Measurements from ENCODE around the gene GPX4. TPM values are rescaled to one million over a fixed set of nuclear protein-coding genes. Genes with fewer than 3 reads are reported as not detected.

GPX4 gene
- total RNA-seq, 2 experiments from 2014 or later: 205 to 209 TPM

DNA sequence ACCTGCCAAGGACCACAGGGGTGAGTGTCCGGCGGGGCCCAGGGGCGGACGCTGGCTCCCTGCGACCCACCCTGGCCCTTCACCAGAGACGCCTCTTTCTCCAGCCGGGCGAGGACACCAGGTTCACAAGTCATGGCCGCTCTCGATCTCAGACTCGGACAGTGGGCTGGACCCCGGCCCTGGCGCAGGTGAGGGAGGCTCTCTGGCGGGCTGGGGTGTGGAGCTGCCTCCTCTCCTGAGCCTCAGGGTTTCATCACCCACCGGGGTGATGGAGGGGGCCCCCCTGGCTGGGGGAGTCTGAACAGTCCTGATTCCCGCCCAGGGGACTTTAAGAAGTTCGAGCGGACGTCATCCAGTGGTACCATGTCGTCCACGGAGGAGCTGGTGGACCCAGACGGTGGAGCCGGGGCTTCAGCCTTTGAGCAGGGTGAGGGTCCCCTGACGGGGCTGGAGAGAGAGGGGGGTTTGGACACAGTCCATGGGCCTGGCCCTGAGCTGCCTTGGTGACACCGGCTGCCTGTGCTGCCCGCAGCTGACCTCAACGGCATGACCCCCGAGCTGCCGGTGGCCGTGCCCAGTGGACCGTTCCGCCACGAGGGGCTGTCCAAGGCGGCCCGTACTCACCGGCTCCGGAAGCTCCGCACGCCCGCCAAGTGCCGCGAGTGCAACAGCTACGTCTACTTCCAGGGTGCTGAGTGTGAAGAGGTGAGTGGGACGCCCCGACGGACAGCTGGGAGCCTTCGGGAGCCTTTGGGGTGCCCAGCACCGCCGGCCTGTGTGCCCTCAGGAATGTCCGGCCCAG is 23.2 kb upstream of the GPX4 start:
- CTCF ChIA-PET: interaction anchor here (0.8 to 5.9 kb wide), 8 partner anchors 9 to 163 kb away, joined by 3 to 38 read pairs (median 8); partner anchors contain the start of genes ABCA7 and ARHGAP45

DNA sequence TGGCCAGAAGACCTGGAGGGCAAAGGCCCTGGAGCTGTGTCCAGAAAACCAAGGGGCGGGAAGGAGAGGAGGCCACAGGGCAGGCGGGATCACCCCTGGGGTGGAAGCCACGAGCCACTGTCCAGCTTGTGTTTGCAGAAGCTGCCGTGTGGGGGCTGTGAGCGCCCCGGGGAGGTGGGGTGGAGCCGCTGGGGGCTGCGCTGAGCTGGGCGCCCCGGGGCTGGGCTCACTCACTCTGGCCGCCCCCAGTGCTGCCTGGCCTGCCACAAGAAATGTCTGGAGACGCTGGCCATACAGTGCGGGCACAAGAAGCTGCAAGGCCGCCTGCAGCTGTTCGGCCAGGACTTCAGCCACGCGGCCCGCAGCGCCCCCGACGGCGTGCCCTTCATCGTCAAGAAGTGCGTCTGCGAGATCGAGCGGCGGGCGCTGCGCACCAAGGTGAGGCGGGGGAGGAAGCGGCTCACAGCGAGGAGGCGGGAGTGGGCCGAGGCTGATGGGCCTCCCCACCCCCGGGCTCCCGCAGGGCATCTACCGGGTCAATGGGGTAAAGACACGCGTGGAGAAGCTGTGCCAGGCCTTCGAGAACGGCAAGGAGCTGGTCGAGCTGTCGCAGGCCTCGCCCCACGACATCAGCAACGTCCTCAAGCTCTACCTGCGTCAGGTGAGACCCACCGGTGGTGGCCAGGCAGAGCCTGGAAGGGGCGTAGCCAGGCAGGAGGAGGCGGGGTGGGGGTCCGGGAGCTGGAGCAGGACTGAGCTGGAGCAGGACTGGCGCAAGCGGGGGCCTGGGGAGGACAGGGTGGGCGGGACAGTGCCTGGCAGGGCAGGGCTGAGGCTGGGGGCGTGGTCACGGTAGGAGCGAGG is 22.3 kb upstream of the GPX4 start:
- POLR2A ChIA-PET: interaction anchor here (0.7 to 2.7 kb wide), 2 partner anchors 14 to 56 kb away, joined by 3 to 21 read pairs; partner anchors contain the start of genes ARHGAP45 and CNN2

More for the DNA sequence above, 23.2 kb upstream of the GPX4 start:
- POLR2A ChIA-PET: interaction anchor here (0.7 to 2.7 kb wide), 6 partner anchors 10 to 59 kb away, joined by 3 to 21 read pairs (median 4); partner anchors contain the start of genes ARHGAP45, CNN2 and RNU6-2

DNA sequence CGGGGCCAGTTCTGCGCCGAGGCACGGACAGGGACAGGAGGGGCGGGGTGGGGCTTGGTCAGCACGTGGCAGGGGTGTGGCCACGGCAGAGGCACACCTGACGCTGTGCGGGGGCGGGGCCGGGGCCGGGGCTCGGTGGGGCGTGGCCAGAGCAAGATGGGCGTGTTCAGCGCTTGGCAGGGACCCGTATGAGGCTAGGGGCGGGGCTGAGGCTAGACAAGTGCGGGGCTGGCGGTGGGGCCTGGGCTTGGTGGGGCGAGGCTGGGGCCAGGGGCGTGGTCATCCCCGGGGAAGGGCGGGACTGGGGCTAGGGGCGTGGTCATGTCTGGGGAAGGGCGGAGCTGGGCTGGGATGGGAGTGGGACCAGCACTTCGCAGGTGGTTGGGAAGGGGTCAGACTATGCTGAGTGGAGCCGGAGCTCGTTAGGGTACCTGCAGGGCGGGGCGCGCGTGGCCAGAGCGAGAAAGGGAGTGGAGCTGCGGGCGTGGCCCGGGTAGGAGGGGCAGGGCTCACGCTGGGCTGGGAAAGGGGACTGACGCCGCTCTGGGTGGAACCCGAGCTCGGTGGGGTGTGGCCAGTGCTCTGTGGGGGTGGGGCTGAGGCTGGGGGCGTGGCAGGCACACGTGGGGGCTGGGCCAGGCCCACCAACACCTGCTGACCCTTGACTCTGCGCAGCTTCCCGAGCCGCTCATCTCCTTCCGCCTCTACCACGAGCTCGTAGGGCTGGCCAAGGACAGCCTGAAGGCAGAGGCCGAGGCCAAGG is 21.4 kb upstream of the GPX4 start:
- ChIA-PET POLR2A (interaction anchor here (0.5 to 0.8 kb wide), 3 partner anchors 15 to 301 kb away, joined by 3 to 4 read pairs (median 3); partner anchors contain the start of gene ARHGAP45), CTCF (interaction anchor here (1.2 to 5.9 kb wide), 5 partner anchors 7 to 55 kb away, joined by 4 to 38 read pairs (median 11); partner anchors contain the start of gene ARHGAP45)

More for the DNA sequence above, 22.3 kb upstream of the GPX4 start:
- CTCF ChIA-PET: interaction anchor here (0.8 to 5.9 kb wide), 8 partner anchors 8 to 159 kb away, joined by 3 to 38 read pairs (median 7); partner anchors contain the start of genes ABCA7 and ARHGAP45

DNA sequence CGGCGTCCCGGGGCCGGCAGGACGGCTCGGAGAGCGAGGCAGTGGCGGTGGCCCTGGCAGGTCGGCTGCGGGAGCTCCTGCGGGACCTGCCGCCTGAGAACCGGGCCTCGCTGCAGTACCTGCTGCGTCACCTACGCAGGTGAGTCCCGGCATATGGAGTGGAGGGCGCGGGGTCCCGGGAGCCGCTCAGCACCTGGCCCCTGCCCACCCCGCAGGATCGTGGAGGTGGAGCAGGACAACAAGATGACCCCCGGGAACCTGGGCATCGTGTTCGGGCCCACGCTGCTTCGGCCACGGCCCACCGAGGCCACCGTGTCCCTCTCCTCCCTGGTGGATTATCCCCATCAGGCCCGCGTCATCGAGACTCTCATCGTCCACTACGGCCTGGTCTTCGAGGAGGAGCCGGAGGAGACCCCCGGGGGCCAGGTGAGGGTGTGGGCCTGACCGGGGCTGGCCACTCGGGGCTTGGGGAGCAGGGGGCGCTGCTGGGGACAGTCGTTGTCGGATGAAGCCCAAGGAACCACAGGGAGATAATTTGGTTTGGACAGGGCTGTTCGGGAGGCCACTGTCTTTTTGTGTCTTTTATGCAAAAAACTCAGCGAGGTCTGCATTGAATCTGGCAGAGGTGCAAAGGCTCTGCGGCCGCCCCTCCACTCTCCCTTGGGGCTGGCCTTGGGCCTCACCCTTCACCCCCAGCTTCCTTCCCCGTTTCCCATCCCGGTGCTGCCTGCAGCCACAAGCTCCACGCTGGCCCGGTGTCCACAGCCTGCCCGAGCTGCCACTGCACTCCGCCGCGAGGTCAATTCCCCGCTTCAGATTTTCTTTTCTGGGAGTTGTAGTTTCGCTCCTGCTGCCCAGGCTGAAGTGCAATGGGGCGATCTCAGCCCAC is 20.6 kb upstream of the GPX4 start:
- CTCF ChIA-PET: interaction anchor here (1.2 to 5.9 kb wide), 6 partner anchors 6 to 56 kb away, joined by 4 to 38 read pairs (median 10); partner anchors contain the start of gene ARHGAP45

DNA sequence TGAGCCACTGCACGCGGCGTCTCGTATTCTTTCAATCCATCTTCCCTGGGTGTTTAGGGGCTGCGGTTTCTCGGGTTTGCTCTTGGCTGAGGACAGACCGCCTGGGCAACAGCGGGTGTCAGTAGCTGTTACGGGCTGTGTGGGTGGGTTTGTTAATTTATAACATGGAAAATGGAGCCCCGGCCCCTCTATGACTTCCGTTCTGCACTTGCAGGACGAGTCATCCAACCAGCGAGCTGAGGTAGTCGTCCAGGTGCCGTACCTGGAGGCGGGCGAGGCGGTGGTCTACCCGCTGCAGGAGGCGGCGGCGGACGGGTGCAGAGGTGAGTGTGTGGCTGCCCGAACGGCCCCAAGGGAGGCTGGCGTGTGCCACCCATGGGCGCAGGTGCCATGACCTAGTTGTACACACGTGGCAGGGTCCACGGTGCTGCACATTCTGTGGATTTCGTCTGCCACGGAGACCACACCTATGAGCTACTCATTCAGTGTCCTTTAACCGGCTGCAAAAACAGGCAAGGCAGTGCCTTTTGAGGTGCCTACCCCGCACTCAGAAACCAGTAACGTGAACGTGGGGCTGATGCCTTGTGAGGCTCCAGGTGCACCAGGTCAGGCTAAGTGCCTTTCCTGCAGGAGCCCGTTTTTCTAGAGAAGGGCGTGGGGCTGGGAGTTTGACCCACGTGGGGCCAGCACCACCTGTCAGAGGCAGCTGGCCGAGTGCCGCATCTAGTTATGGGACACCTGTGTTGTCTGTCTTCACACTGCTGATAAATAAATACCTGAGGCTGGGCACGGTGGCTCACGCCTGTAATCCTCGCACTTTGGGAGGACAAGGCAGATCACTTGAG is 19.5 kb upstream of the GPX4 start:
- ChIA-PET CTCF (interaction anchor here (1.4 to 3.5 kb wide), 2 partner anchors 19 to 20 kb away, joined by 7 to 11 read pairs; no protein-coding TSS in a partner anchor), POLR2A (interaction anchor here (0.5 to 2.4 kb wide), 4 partner anchors 10 to 19 kb away, joined by 3 to 8 read pairs (median 5); partner anchors contain the start of gene ARHGAP45)

More for the DNA sequence above, 20.6 kb upstream of the GPX4 start:
- POLR2A ChIA-PET: interaction anchor here (0.5 to 2.4 kb wide), 6 partner anchors 11 to 300 kb away, joined by 3 to 8 read pairs (median 4); partner anchors contain the start of gene ARHGAP45

DNA sequence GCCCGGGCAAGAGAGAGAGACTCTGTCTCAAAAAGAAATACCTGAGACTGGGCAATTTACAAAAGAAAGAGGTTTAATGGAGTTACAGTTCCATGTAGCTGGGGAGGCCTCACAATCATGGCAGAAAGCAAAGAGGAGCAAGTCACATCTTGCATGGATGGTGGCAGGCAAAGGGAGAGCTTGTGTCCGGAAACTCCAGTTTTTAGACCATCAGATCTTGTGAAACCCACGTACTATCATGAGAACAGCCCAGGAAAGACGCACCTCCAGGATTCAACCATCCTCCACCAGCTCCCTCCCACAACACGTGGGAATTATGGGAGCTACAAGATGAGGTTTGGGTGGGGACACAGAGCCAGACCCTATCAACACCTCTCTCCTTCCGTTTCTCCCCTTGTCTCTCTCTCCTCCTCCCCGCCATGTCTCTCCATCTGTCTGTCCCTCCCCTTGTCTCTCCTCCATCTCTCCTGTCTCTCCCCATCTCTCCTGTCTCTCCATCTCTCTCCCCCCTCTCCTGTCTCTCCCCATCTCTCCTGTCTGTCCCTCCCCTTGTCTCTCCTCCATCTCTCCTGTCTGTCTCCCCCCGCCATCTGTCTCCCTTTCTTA is 18.6 kb upstream of the GPX4 start:
- ChIA-PET CTCF (interaction anchor here (1.1 to 1.8 kb wide), 3 partner anchors 18 to 57 kb away, joined by 4 to 8 read pairs (median 4); partner anchors contain the start of gene ARHGAP45), POLR2A (interaction anchor here (1.1 to 2.4 kb wide), 3 partner anchors 9 to 14 kb away, joined by 6 to 9 read pairs (median 8); no protein-coding TSS in a partner anchor)

DNA sequence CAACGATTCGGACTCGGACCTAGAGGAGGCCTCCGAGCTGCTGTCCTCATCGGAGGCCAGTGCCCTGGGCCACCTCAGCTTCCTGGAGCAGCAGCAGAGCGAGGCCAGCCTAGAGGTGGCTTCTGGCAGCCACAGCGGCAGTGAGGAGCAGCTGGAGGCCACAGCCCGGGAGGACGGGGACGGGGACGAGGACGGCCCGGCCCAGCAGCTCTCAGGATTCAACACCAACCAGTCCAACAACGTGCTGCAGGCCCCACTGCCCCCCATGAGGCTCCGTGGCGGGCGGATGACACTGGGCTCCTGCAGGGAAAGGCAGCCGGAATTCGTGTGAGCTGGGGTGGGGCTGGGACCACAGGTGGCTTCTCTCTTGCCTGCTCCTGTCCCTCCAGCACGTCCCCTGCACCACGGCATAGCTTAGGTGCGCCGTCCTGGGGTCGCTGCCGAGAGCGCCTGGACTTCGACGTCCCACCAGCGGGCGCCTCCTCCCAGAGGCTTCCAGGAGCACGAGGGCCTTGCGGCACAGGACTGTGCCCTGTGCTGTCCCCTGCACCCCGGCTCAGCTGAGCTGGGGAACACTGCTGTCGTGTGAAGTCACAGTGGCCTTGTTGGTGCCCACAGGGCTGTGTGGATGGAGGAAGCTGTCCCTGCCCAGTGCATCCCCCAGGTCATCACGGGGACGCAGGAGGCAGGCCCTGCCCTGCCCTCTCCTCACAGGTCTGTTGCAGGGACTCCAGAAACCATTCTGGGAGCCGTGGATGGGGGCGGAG is 17.9 kb upstream of the GPX4 start:
- ChIA-PET CTCF (interaction anchor here (1.1 to 2.2 kb wide), 5 partner anchors 17 to 158 kb away, joined by 4 to 8 read pairs (median 5); partner anchors contain the start of gene ARHGAP45), POLR2A (interaction anchor here (0.9 to 1.2 kb wide), 3 partner anchors 11 to 17 kb away, joined by 4 to 9 read pairs (median 6); no protein-coding TSS in a partner anchor)

DNA sequence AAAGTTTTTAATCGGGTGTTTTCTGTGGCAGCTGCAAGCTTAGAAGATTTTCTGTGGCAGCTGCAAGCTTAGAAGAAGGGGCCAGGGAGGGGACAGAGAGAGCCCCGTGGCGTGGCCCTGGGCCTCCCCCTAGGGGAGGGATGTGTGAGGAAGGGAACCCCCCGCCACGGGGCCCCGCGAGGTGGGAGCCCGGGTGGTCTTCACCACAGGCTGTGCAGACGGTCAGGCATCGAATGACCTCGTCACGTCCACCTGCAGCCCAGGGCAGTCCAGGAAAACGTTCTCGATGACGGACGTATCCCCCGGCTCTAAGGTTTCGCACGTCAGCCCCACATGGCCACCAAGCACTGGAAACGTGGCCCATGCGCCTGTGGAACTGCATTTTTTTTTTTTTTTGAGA is 17.2 kb upstream of the GPX4 start:
- POLR2A ChIA-PET: interaction anchor here (0.7 to 0.9 kb wide), 2 partner anchors 17 to 106 kb away, joined by 3 to 4 read pairs; no protein-coding TSS in a partner anchor
- CTCF ChIA-PET: interaction anchor here (0.8 to 2.6 kb wide), 6 partner anchors 16 to 158 kb away, joined by 3 to 9 read pairs (median 6); partner anchors contain the start of gene ARHGAP45

DNA sequence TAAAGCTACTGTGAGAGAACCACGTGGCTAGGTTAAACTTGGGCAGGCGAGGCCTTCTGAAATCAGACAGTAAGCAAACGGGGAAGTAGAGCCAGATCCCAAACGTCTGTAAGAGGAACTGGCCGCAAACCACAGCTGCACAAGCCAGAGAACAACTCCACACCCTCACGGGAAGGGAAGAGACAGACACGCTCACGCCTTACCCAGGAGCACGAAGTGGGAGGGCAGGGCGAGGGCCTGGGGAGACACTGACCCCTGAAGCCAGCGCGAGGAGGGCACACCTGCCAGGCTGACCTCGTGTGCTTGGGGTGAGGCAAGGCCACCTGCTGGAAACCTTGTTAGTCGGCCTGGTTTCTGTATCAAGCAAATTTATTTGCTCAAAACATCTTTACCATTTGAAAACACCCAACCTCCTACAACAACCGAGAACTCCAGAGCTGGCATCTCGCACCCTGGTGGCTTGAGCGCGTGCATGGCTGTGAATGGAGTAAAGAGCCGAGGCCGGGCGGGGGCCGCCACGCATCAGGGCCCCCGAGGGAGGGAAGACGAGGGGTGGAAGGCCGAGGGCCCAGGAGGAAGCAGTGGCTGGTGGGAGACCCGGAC is 15.9 kb upstream of the GPX4 start:
- POLR2A ChIA-PET: interaction anchor here (1.3 to 1.9 kb wide), 3 partner anchors 9 to 21 kb away, joined by 3 to 6 read pairs (median 5); partner anchors contain the start of gene ARHGAP45
- CTCF ChIA-PET: interaction anchor here (1.1 to 4.2 kb wide), 6 partner anchors 8 to 156 kb away, joined by 3 to 38 read pairs (median 8); no protein-coding TSS in a partner anchor

DNA sequence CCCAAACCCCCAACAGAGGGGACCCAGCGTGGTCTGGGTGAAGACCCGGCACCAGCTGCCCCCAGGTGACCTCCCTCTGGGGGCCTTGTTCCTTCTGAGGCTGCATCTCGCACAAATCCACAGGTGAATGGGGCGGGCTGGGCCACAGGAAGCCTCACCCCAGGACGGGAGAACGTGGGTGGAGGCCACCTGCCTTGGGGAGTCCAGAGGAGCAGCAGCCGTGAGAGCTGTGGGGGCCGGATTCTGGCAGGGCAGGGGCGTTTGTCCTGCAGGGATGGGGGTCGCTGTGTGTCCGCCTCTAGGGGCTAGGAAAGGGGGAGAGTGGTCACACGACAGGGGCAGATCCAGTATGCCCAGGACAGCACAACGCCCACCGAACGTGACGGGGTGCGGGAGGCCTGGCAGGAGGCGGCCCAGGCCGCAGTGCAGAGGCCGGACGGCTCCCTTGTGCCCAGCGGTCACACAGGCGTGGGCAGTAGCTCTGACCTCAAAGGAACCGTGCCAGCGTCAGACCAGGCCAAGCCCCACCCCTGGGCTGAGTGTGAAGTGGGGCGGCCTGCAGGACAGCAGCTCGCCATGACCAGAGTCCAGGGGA is 15.3 kb upstream of the GPX4 start:
- CTCF ChIA-PET: interaction anchor here (1.1 to 4.2 kb wide), 5 partner anchors 9 to 24 kb away, joined by 3 to 38 read pairs (median 9); no protein-coding TSS in a partner anchor
- POLR2A ChIA-PET: interaction anchor here (1.3 to 1.9 kb wide), 4 partner anchors 10 to 21 kb away, joined by 3 to 6 read pairs (median 4); partner anchors contain the start of gene ARHGAP45

DNA sequence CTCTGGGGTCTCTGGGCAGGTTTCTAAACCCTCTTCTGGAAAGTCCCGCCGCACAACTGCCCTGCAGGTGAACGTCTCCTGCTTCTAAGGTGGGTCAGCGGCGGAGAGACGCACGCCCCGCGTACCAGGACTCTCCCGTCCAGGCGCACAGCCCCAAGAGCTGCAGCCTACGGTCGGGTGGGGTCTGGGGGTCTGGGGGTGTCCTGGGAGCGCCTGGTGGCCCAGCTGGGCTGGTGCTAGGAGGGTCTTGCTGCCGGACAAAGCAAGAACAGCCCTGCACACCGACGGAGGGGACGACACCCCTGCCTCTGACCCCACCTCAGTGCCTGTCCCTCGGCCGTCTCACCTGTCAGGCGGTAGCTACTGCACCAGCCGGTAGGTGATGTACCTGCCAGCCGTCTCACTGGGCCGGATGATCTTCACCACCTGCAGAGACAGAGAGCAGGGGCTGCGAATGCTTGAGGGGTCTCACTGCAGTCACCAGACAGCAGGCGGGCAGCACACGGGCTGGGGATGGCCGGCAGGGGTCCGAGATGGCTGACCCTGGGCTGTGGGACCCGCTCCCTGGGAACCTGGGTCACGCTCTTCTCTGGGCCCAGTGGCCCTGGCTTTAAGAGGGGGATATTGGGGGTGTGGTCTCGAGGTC is 14.5 kb upstream of the GPX4 start:
- ChIA-PET POLR2A (interaction anchor here (1.5 to 2.5 kb wide), 5 partner anchors 10 to 22 kb away, joined by 4 to 14 read pairs (median 10); partner anchors contain the start of gene ARHGAP45), CTCF (interaction anchor here (1.4 to 4.2 kb wide), 6 partner anchors 9 to 106 kb away, joined by 4 to 38 read pairs (median 8); partner anchors contain the start of gene ABCA7)

DNA sequence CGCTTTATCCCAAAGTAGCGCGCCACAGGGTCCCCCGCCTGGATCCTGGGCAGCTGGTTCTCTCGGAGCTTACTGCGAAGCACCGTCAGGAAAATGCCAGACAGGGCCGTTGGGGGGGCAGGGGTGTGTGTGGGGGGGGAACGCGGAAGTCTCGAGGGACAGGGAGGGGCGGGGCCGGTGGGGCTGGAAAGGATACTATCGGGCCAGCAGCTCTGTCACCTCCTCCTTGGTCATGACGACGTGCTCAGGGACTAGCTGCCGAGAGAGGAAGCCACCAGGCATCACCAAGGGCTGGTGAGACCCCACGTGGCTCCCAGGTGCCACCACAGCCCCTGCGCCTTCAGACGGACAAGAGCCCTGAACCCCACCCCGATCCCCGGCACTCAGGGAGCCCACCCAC is 13.9 kb upstream of the GPX4 start:
- ChIA-PET CTCF (interaction anchor here (1.4 to 4.2 kb wide), 4 partner anchors 10 to 154 kb away, joined by 4 to 38 read pairs (median 6); partner anchors contain the start of gene ABCA7), POLR2A (interaction anchor here (0.7 to 2.5 kb wide), 7 partner anchors 8 to 171 kb away, joined by 3 to 14 read pairs (median 4); partner anchors contain the start of gene ARHGAP45)

Measured in activated CD8-positive, alpha-beta memory T cell treated with anti-CD3 and anti-CD28 coated beads for 36 hours (primary cell).